Activated naive CD8-positive, alpha-beta T cell treated with anti-CD3 and anti-CD28 coated beads, Interleukin-2, amount 50 U/mL, for 24 hours (primary cell): ENCODE results near the gene PRICKLE4.

Experiments
- ATAC-seq: fragments of 150-1000 bp; cut with Tn5 transposase; one replicate; pipeline ENCODE4 v1.10.0; 2021
- DNase-seq: peaks from one replicate; pipeline ENCODE4 v3.0.0; 2021
- H3K27ac Mint-ChIP-seq: one replicate; pipeline ENCODE4 v1.8.0; 2021; ENCODE audit warnings: mild to moderate bottlenecking, mixed read lengths
- H3K27me3 Mint-ChIP-seq: one replicate; pipeline ENCODE4 v1.8.0; 2021; ENCODE audit warnings: mixed read lengths
- H3K36me3 Mint-ChIP-seq: one replicate; pipeline ENCODE4 v1.8.0; 2021; ENCODE audit warnings: low read depth, mixed read lengths
- H3K4me1 Mint-ChIP-seq: one replicate; pipeline ENCODE4 v1.8.0; 2021; ENCODE audit warnings: mixed read lengths
- H3K4me3 Mint-ChIP-seq: one replicate; pipeline ENCODE4 v1.8.0; 2021; ENCODE audit warnings: mild to moderate bottlenecking, moderate library complexity, mixed read lengths
- H3K9me3 Mint-ChIP-seq: one replicate; pipeline ENCODE4 v1.8.0; 2021; ENCODE audit warnings: mixed read lengths

Gene PRICKLE4

GRCh38 chr6:41777551-41778285, 2.9 kb upstream of the PRICKLE4 start:
- Mint-ChIP-seq H3K4me3 (no peak overlapping the region), H3K4me1 (peaks cover 14% of the 10 kb centered on the region), H3K9me3 (no peaks in the 10 kb centered on the region), H3K36me3 (peaks cover 2% of the 10 kb centered on the region), H3K27me3 (peaks cover 11% of the 10 kb centered on the region), H3K27ac (no peak overlapping the region)
- no peak for ATAC-seq
- no peak for DNase-seq

DNA sequence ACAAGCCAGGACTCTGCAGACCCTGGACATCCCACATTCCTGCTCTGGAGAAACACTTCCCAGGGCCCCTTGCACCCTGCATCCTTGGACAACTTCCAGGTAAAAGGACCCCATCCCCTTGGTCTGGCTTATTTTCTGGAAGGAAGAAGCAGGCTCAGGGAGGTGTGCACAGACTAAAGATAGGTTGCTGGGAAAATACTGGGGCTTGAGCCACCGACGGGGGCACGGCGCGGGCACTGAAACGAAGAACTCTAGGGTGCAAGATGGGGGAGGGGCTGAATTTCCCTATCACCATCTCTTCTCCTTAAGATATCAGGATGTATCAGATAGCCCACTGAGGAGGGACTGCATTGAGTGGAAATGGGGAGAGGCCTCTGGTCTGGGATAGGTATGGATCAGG, 1.7 kb upstream of the PRICKLE4 start:
- Mint-ChIP-seq H3K4me1 (peaks cover 14% of the 10 kb centered on the region), H3K27ac (peak overlapping the region; percentile 23), H3K36me3 (no peaks in the 10 kb centered on the region), H3K9me3 (no peaks in the 10 kb centered on the region), H3K27me3 (peaks cover 11% of the 10 kb centered on the region), H3K4me3 (peak overlapping the region; percentile 87)
- no peak for DNase-seq
- ATAC-seq = no peak

DNA sequence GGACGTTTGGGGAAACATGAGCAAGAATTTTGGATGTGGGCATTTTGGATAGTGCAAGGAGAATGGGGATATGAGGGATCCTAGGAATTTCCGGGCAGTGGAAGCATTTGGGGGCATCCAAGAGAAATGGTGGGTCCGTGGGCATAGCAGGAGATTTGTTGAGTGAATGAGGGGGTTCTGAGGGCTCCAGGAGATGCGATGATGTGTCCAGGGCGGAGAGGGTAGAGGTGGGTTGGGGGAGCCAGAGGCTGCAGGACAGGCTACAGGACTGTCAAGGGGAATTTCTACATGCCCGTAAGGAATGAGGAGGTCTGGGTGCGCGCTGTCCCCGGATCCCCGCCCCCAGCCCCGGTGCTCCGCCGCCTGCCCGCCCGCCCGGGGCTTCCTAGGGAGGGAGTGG, 1.2 kb upstream of the PRICKLE4 start:
- H3K9me3 Mint-ChIP-seq = no peaks in the 10 kb centered on the region
- peak overlapping the region; percentile 87 for H3K4me3 Mint-ChIP-seq
- DNase-seq (no peak), ATAC-seq (no peak)
- H3K27me3 Mint-ChIP-seq = peaks cover 11% of the 10 kb centered on the region
- peaks cover 14% of the 10 kb centered on the region for H3K4me1 Mint-ChIP-seq
- no peaks in the 10 kb centered on the region for H3K36me3 Mint-ChIP-seq
- H3K27ac Mint-ChIP-seq = peak overlapping the region; percentile 23

DNA sequence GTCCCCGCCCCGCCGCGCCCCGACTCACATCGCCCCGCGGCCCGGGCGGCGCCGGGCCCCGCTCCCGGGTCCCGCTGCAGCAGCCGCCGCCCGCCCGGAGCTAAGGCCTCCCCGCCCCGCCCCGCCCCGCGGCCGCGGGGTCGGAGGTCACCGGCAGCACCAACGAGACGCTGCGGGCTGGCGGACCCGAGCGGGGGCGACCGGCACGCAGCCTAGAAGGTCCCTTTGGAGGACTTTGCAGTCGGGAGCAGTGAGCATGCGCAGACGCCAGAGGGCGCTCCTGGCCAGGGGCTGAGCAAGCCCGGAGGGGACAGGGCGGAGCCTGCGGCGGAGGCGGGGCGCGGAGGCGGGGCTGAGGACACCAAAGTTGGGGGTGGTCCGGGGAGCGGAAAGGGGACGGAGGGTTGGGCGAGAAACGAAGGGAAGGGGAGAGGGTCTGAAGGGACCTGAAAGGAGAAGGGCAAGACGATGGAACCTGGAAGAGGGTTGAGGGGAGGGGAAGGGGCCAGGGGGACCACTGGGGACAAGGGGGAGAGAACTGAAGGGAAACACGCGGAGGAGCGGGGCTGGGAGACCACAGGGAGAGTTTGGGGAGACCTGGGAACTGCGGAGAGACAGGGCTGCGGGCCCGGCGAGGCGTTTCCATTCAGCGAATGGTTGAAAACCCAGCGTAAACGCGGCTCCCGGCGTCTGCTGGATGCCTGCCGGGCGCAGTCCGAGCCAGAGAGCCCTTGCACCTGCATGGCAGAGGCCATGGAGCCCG, 613 bp upstream of the PRICKLE4 start, which contains the start of gene FRS3:
Gene FRS3, minus strand, starts transcription at position 113 of the 763 bp plus-strand sequence. CDS start 2,913 bp downstream, outside the sequence.
- peaks cover 14% of the 10 kb centered on the region for H3K4me1 Mint-ChIP-seq
- ATAC-seq (peak; percentile 92), DNase-seq (peak; percentile 100)
- no peaks in the 10 kb centered on the region for H3K36me3 Mint-ChIP-seq
- peaks cover 11% of the 10 kb centered on the region for H3K27me3 Mint-ChIP-seq
- peak within 1 kb of the TSS; percentile 70 for H3K27ac Mint-ChIP-seq
- H3K4me3 Mint-ChIP-seq = peak within 1 kb of the TSS; percentile 87
- H3K9me3 Mint-ChIP-seq = no peaks in the 10 kb centered on the region

- Mint-ChIP-seq H3K4me1 (peaks cover 14% of the 10 kb centered on the region), H3K27me3 (peaks cover 11% of the 10 kb centered on the region), H3K9me3 (no peaks in the 10 kb centered on the region), H3K27ac (no peak overlapping the region), H3K4me3 (peak overlapping the region; percentile 70), H3K36me3 (no peaks in the 10 kb centered on the region)
- DNase-seq (no peak), ATAC-seq (no peak)
Observed at GRCh38 chr6:41781366-41781730, 766 bp downstream of the PRICKLE4 start.

- DNase-seq (no peak), ATAC-seq (no peak)
- Mint-ChIP-seq H3K36me3 (peaks cover 7% of the 10 kb centered on the region), H3K27ac (no peak overlapping the region), H3K27me3 (peaks cover 11% of the 10 kb centered on the region), H3K4me3 (no peak overlapping the region), H3K9me3 (no peaks in the 10 kb centered on the region), H3K4me1 (peaks cover 14% of the 10 kb centered on the region)
Observed at GRCh38 chr6:41783106-41783780, 2.7 kb downstream of the PRICKLE4 start.

GRCh38 chr6:41784581-41785171, 4.1 kb downstream of the PRICKLE4 start:
- Mint-ChIP-seq H3K36me3 (peaks cover 19% of the 10 kb centered on the region), H3K27ac (no peak overlapping the region), H3K9me3 (no peaks in the 10 kb centered on the region), H3K4me3 (peak overlapping the region; percentile 21), H3K27me3 (peaks cover 11% of the 10 kb centered on the region), H3K4me1 (peaks cover 14% of the 10 kb centered on the region)
- no peak for DNase-seq
- ATAC-seq = no peak

- H3K27ac Mint-ChIP-seq = no peak overlapping the region
- H3K9me3 Mint-ChIP-seq = no peaks in the 10 kb centered on the region
- DNase-seq (no peak), ATAC-seq (no peak)
- peaks cover 10% of the 10 kb centered on the region for H3K27me3 Mint-ChIP-seq
- H3K4me3 Mint-ChIP-seq = peak overlapping the region; percentile 95
- H3K4me1 Mint-ChIP-seq = peaks cover 19% of the 10 kb centered on the region
- peaks cover 25% of the 10 kb centered on the region for H3K36me3 Mint-ChIP-seq
Observed at GRCh38 chr6:41785254-41785653, 4.7 kb downstream of the PRICKLE4 start.

DNA sequence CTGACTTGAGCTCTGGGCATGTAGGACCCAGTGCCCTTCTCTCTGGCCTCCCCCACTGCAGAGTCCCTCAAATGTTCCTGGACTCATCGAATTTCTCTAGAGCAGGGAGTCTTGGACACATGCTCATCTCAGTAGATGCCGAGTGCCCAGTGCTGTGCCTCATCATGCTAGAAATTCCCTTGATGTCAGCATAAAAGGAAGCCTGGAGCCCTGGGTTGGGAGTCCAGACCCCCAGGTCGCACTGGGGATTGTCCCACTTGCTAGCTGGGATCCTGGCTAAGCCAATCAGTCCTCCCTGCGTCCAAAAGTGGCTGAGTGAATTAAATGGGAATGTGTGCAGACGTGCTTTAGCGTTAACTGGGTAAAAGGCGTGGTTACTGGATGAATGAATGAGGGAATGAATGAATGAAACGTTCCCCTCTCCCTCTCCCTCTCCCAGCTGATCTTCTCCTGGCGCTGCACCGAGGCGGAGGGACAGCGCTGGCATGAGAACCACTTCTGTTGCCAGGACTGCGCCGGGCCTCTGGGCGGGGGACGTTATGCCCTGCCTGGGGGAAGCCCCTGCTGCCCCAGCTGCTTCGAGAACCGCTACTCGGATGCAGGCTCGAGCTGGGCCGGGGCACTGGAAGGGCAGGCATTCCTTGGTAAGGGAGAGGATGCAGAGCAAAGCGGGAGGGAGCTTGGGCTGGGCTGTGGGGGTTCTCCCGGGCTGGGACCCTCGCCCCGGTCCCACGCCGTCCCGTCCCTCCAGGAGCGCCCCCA, 5.3 kb downstream of the PRICKLE4 start:
- no peaks in the 10 kb centered on the region for H3K9me3 Mint-ChIP-seq
- no peak for ATAC-seq
- peak overlapping the region; percentile 95 for H3K4me3 Mint-ChIP-seq
- H3K27ac Mint-ChIP-seq = no peak overlapping the region
- DNase-seq = peak; percentile 16
- H3K27me3 Mint-ChIP-seq = peaks cover 9% of the 10 kb centered on the region
- peaks cover 21% of the 10 kb centered on the region for H3K4me1 Mint-ChIP-seq
- H3K36me3 Mint-ChIP-seq = peaks cover 30% of the 10 kb centered on the region

GRCh38 chr6:41786451-41787218, 6.1 kb downstream of the PRICKLE4 start:
- peak overlapping the region; percentile 97 for H3K27ac Mint-ChIP-seq
- peaks cover 18% of the 10 kb centered on the region for H3K4me1 Mint-ChIP-seq

DNA sequence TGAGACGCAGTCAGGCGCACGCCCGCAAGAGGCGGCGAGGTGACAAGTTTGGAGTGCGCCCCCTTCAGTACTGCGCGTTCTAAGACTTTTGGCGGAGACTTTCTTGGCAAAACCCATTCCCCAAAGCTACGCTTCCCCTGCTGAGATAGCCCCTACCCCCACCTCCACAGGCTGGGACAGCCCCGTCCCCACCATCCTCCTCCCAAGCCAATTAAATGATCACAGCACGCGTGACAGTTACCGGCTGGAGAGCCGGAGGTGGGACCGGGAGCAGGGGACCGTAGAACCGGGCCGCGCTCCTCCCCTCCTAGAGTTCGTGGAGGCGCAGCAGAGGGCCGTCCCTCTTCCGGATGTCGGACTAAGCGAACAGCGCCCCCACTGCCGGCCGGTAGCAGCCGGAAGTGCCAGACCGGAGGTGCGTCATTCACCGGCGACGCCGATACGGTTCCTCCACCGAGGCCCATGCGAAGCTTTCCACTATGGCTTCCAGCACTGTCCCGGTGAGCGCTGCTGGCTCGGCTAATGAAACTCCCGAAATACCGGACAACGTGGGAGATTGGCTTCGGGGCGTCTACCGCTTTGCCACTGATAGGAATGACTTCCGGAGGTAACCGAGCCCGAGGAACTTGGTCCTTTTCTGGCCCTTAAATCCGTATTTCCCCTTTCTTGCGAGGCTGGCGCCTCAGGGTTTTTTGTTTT, 6.8 kb downstream of the PRICKLE4 start, which contains the start of gene TOMM6:
Gene TOMM6, plus strand, starts transcription at position 476 of the 699 bp plus-strand sequence. Its CDS starts 4 bp downstream, at position 480.
- Mint-ChIP-seq H3K9me3 (no peaks in the 10 kb centered on the region), H3K27ac (peak within 1 kb of the TSS; percentile 97), H3K36me3 (peaks cover 42% of the 10 kb centered on the region), H3K4me1 (peaks cover 22% of the 10 kb centered on the region), H3K27me3 (no peaks in the 10 kb centered on the region), H3K4me3 (peak within 1 kb of the TSS; percentile 95)
- peak; percentile 97 for DNase-seq
- peak; percentile 87 for ATAC-seq

More at GRCh38 chr6:41786451-41787218, 6.1 kb downstream of the PRICKLE4 start:
- Mint-ChIP-seq H3K36me3 (peaks cover 35% of the 10 kb centered on the region), H3K27me3 (peaks cover 3% of the 10 kb centered on the region), H3K9me3 (no peaks in the 10 kb centered on the region), H3K4me3 (peak overlapping the region; percentile 95)
- peak; percentile 75 for ATAC-seq
- DNase-seq = peak; percentile 93

GRCh38 chr6:41789390-41789724, 8.8 kb downstream of the PRICKLE4 start:
- ATAC-seq = no peak
- Mint-ChIP-seq H3K4me3 (peak overlapping the region; percentile 95), H3K4me1 (peaks cover 24% of the 10 kb centered on the region), H3K9me3 (no peaks in the 10 kb centered on the region), H3K27ac (peak overlapping the region; percentile 81), H3K27me3 (no peaks in the 10 kb centered on the region), H3K36me3 (peaks cover 46% of the 10 kb centered on the region)
- DNase-seq = no peak

DNA sequence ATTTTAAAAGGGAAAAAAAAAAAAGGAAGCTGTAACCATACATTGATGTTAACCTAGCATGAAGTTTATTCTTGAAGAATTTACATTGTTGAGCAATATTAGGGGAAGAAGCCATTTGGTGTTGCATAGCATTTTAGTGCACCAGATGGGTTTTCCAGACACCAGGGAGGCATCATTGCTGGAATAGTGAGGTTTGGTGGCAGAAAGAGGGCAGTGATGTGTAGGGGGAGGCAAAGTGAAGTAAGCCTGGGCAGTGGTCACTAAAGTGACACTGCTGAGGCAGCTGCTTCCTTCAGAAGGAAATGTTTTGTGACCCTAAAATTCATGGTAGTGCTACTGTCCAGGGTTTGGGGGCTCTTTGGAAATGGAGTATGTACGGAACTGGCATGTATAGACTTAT, 9.5 kb downstream of the PRICKLE4 start:
- Mint-ChIP-seq H3K4me1 (peaks cover 26% of the 10 kb centered on the region), H3K9me3 (no peaks in the 10 kb centered on the region), H3K27me3 (no peaks in the 10 kb centered on the region), H3K27ac (peak overlapping the region; percentile 45), H3K36me3 (peaks cover 48% of the 10 kb centered on the region), H3K4me3 (peak overlapping the region; percentile 95)
- DNase-seq (no peak), ATAC-seq (no peak)
